Keratinocyte (primary cell): ENCODE results near the gene MORF4L1.

Experiments
- CTCF ChIP-seq, 3 experiments: IDR thresholded peaks in 1 of 3; conservative IDR thresholded peaks in 1 of 3; optimal IDR thresholded peaks in 1 of 3; 2 replicates in 2 of 3; 3 replicates in 1 of 3; pipeline versions ENCODE3 to v1.5.1; 2011; ENCODE audit warnings: low read length in 3 of 3, mild to moderate bottlenecking in 3 of 3, moderate library complexity in 2 of 3, control low read depth in 1 of 3, inconsistent platforms in 1 of 3; ENCODE audit not compliant: insufficient read depth in 2 of 3; ENCODE audit errors: extremely low read depth in 1 of 3
- EZH2 ChIP-seq: IDR thresholded peaks from one replicate; pipeline ENCODE4 v1.6.1; 2012; ENCODE audit warnings: inconsistent platforms, mild to moderate bottlenecking, low read length, moderate library complexity

- no peak for TF ChIP-seq CTCF (optimal IDR thresholded peaks at IDR 0.05 in 1 of 3, IDR thresholded peaks at IDR 0.05 in 1 of 3, conservative IDR thresholded peaks at IDR 0.05 in 1 of 3; ENCODE audit: extremely low read depth in 1 of 3, insufficient read depth in 2 of 3, low read length in 3 of 3)
- TF ChIP-seq EZH2: no peak
Measured at GRCh38 chr15:78909160-78909695, 36.5 kb downstream of the MORF4L1 start.
